HG03520 (cell line): Measurements from ENCODE around the gene TMPRSS9.

Experiments used
- ATAC-seq: cut with Tn5 transposase; IDR thresholded peaks from one replicate; pipeline ENCODE4 v1.9.1; 2021; ENCODE audit warnings: mild to moderate bottlenecking, moderate library complexity; ENCODE audit not compliant: unreplicated experiment

TMPRSS9 gene

GRCh38 chr19:2431318-2432055 is 71.4 kb downstream of the TMPRSS9 start:
- ATAC-seq, result no peak

- no peak for ATAC-seq
Measured at GRCh38 chr19:2432131-2432848, 72.2 kb downstream of the TMPRSS9 start.

- no peak for ATAC-seq
Measured at GRCh38 chr19:2433854-2434253, 73.8 kb downstream of the TMPRSS9 start.

DNA sequence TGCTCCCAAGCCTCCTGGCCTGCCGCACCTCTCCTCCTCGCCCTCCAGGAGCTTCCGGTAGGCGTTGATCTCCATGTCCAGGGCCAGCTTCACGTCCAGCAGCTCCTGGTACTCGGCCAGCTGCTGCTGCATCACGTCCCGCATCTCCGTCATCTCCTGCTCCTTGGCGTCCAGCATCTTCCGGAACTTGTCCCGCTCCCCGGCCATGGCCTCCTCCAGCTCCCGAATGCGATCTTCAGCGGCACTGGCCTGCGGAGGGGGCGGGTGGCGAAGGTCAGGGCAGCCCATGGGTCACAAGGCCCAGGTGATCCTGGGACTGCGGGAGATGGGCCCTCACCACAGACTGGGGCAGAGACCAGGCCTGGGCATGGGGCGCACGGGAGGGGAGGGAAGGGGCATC is 74.2 kb downstream of the TMPRSS9 start:
- ATAC-seq, result no peak

DNA sequence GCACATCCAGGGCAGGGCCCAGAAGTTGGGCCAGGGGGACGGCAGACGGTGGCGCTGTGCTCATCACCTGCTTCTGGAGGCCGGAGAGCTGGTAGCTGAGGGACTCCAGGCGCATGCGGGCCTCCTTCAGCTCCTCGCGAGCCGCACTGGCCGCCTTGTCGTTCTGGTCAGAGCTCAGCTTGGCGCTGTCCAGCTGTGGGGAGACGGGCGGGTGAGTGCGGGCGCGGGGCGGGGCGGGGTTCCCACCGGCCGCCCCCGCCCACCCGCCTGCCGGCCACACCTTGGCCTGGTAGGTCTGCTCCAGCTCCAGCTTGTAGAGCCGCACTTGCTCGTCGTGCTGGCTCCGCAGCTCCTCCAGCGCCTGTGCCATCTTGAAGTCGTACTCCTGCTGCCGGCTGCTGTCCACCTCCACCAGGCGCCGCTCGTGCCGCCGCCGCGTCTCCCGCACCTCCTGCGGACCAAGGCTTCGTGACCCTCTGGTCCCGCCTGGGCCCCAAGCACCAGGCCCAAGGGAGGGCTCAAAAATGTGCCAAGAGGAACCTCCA is 74.7 kb downstream of the TMPRSS9 start:
- no peak for ATAC-seq

DNA sequence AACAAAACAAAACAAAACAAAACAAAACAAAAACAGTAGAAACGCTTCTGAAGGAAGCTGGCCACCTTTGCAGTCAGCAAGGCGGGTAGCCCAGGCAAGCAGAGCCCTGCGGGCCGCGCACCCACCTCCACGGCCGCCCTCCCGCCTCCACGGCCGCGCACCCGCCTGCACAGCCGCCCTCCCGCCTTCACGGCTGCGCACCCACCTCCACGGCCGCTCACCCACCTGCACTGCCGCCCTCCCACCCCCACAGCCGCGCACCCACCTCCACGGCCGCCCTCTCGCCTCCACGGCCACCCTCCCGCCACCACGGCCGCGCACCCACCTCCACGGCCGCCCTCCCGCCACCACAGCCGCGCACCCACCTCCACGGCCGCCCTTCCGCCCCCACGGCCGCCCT is 76.3 kb downstream of the TMPRSS9 start:
- no peak for ATAC-seq

DNA sequence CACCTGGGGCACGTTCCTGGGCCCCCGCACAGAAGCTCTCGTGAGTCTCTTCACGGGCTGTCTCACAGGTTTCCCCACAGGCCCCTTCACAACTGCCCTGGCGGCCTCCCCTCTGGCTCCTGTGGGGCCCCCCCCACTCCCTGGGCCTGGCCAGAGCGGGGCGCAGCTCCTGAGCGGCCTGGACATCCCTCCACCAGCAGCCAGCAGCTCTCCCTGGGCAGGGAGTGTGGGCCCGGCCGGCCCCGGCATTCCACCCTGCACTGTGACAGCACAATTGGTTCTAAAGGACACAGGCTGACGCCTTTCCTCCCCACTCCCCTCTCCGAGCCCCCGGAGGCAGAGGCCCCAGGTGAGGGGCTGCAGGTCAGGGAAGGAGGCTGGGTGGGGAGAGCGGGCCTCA is 76.9 kb downstream of the TMPRSS9 start:
- no peak for ATAC-seq

DNA sequence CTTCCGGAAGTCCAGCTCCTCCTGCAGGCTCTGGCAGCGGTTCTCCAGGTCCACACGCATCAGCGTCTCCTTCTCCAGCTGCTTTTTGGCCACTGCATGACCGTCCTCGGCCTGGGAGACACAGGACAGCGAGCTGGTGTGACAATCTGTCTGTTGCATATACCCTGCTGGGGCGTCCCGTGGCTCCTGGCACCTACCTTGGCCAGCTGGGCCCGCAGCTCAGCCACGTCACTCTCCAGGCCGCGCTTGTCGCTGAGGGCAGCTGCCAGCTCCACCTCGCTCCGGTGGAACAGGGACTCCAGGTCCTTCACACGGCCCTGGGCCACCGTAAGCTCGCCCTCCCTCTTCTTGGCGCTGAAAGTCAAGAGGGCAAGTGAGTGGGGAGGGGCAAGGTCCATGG is 78.1 kb downstream of the TMPRSS9 start:
- no peak for ATAC-seq

GRCh38 chr19:2440515-2440914 is 80.5 kb downstream of the TMPRSS9 start:
- no peak for ATAC-seq

DNA sequence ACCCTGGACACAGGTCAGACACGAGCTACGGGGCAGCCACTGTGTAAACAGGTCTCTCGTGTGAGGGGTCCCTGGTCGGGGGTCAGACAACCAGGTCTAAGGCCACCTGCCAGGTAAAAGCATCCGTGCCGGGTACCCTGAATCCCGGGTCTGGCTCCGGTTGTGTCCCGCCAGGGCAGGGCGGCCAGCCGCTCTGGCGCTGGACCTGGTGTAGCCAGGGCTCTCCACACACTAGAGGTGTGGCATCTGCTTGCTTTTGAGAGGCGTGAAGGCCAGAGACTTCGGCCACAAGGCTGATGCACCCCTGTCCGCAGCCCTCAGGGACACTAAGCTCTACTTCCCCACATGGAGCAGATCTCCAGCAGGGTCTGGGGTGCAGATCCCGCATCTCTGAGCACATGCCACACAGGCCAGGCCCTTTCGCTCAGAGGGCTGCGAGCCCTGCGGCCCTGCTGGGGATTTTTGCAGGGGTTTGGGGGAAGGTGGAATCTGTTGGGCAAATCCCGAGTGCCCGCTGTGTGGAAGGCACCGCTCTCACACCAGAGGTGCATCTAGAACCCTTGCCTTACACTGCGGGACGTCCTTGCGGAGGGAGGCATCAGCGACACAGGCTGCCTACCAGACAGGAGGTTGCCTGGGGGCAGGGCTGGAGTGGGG is 81.2 kb downstream of the TMPRSS9 start:
- no peak for ATAC-seq

DNA sequence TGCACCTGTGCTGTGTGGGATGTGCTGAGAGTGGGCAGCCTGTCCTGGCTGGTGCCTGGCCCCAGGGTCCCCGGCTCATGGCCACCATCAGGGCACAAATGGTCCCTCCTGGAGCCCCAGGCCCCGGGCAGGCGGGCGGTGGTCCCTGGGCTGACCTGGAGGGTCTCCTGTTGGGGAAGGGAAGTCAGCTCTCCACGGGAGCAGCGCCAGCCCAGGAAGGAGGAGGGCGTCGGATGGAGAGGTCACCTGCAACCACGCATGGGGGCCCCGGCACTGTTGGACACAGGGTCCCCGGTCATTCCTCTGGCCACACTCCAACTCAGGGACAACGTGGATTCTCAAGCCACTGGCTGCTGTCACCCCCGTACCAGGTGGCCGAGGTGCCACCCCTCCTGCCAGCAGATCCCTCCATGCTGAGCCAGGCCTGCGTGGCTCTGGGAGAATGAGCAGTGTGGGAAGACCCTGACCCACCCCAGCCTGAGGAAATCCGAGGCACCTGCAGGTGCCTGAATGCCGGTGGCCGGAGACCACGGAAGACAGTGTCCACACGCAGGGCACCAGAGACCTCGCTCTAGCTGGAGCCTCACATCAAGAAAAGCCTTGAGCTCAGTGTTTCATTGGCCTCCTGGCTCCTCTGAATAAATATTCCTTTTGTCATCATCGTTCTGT is 83.2 kb downstream of the TMPRSS9 start:
- ATAC-seq, result no peak

DNA sequence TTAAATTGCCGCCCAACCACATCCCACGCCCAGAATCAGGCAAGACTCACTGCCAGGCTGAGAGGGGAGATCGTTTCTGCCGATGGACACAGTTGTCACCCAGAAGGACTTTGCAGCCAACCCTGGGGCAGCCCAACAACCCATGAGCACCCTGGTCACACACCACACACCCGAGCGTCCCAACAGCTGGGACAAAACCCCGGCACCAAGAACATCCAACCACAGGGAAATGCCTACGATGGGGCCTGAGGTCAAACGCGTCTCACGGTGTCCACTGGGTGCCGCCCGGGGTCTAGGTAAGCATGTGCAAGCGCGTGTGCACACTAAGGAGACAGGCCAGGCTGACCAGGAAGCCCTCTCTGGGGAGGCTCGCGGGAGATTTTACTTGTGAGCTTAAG is 83.7 kb downstream of the TMPRSS9 start:
- no peak for ATAC-seq

GRCh38 chr19:2444251-2445002 is 84.4 kb downstream of the TMPRSS9 start:
- ATAC-seq, result no peak

GRCh38 chr19:2446381-2446780 is 86.3 kb downstream of the TMPRSS9 start:
- ATAC-seq, result no peak

GRCh38 chr19:2449019-2449418 is 89.0 kb downstream of the TMPRSS9 start:
- no peak for ATAC-seq

- no peak for ATAC-seq
Measured at GRCh38 chr19:2451138-2451537, 91.1 kb downstream of the TMPRSS9 start.

DNA sequence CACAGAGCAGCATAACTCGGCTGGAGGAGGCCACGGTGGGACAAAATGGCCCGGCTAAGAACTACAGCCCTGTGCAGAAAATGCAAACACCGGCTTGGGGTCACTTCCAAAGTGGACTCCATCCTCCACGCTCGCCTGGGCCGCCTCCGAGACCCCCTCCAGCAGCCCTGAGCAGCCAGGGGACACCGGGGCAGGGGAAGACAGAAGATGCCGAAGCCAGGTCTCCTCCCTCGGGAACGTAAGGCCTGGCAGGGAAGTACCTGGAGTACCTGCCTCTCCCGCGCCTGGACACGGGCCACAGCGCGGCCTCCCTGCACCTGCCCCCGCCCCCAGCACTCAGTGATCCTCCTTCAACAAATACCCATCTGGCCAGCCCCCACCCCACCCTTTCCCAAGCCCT is 91.7 kb downstream of the TMPRSS9 start:
- ATAC-seq, result no peak

DNA sequence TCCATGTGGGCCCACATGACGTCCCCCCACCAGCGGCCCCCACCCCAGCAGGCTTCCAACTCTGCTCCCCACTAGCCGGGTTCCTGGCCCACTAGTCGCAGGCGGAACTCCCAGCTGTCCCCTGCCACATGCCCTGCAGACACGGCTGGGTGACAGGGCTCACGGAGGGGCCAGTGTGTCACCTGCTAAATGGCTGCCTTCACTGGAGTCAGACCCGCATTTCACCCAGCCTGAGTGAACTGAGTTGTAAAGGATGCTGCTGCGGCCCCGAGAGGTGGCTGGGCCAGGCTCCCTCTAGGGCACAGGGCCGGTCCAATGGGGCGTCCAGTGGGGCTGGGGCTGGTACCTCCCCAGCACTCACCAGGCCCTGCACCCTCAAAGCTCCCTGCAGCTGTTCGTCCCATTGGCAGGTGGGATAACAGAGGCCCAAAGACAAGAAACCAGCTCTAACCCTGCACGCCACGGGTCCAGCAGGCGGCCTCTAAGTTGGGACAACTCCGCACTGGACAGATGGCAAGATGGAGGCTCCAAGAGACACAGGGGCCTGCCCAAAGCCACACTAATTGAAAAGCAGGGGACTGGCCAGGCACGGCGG is 93.5 kb downstream of the TMPRSS9 start:
- no peak for ATAC-seq

- ATAC-seq, result no peak
Measured at GRCh38 chr19:2454199-2454961, 94.3 kb downstream of the TMPRSS9 start.
